ENCODE results near the gene SERPINB1.

Gene SERPINB1

DNA sequence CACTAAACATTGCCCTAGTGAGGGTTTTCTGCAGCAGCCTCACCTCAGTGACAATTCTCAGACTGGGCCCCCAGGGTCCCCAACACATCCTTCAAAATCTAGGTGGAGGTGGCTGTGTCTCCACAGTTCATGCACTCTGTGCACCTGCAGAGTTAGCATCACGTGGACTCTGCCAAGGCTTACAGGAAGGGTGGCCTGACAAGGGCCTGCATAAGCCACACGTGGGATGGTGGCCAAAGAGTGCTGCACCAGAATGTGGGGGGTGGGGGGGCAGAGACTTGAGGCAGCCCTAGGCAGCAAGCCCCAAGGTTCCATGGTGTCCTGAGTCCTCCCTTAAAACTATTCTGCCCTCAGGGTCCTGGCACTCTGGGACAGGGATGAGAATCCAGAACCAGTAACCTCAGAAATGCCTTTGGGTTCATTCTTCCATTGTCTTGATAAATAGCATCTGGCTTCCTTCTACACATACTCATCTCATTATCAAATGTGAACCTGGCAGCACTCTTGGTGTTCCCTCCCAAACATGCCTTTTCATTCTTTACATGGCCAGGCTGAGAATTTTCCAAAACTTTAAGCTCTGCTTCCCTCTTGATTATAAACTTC lies 1.6 kb upstream of the SERPINB1 start:
- ChIA-PET POLR2A (no interaction called here), CTCF (interaction anchor here (0.7 to 14.2 kb wide), 10 partner anchors 8 to 145 kb away, joined by 3 to 254 read pairs (median 24); no protein-coding TSS in a partner anchor)
- no peak for DNase-seq (ENCODE audit: low read depth, low spot score)
- TF ChIP-seq, protein P1, sequence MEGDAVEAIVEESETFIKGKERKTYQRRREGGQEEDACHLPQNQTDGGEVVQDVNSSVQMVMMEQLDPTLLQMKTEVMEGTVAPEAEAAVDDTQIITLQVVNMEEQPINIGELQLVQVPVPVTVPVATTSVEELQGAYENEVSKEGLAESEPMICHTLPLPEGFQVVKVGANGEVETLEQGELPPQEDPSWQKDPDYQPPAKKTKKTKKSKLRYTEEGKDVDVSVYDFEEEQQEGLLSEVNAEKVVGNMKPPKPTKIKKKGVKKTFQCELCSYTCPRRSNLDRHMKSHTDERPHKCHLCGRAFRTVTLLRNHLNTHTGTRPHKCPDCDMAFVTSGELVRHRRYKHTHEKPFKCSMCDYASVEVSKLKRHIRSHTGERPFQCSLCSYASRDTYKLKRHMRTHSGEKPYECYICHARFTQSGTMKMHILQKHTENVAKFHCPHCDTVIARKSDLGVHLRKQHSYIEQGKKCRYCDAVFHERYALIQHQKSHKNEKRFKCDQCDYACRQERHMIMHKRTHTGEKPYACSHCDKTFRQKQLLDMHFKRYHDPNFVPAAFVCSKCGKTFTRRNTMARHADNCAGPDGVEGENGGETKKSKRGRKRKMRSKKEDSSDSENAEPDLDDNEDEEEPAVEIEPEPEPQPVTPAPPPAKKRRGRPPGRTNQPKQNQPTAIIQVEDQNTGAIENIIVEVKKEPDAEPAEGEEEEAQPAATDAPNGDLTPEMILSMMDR (IDR thresholded peaks at IDR 0.05; ENCODE audit: insufficient read depth, low read length, missing control alignments), result no peak
- no peak overlapping the region for H3K4me3 ChIP-seq (ENCODE audit: low read depth, low read length)

DNA sequence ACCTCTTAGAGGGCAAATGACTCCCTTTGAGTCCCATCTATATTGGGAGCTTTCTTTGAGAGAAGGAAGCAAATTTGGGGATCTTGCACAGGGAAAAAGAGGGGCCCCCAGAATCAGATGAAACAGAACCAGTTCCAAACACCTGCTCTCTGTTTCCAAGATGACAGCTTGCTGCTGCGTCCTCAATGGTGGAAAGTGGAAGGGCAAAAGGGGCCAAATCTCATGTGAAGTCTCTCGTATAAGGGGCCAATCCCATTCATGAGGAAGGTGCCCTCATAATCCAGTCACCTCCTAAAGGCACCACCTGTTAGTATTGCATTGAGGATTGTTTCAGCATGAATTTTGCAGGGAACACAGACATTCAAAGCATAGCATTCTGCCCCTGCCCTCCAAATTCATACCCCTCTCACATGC lies 483 bp upstream of the SERPINB1 start:
- no peak overlapping the region; the same call in 1 of the 2 replicates for H3K4me3 ChIP-seq (ENCODE audit: low read depth, low read length)
- ChIA-PET POLR2A (interaction anchor here (0.6 to 1.7 kb wide), 5 partner anchors 9 to 221 kb away, joined by 3 to 5 read pairs (median 3); no protein-coding TSS in a partner anchor), CTCF (interaction anchor here (0.9 to 14.2 kb wide), 15 partner anchors 9 to 224 kb away, joined by 3 to 254 read pairs (median 4); no protein-coding TSS in a partner anchor)
- DNase-seq (ENCODE audit: low read depth, low spot score), result no peak
- TF ChIP-seq, protein P1 (IDR thresholded peaks at IDR 0.05; ENCODE audit: insufficient read depth, low read length, missing control alignments), result no peak

GRCh38 chr6:2840749-2841061 lies 958 bp downstream of the SERPINB1 start:
- TF ChIP-seq, protein P1 (IDR thresholded peaks at IDR 0.05; ENCODE audit: insufficient read depth, low read length, missing control alignments), result no peak
- CTCF ChIA-PET, result interaction anchor here (0.9 to 14.2 kb wide), 14 partner anchors 10 to 148 kb away, joined by 3 to 254 read pairs (median 4); no protein-coding TSS in a partner anchor
- no peak for DNase-seq (ENCODE audit: low read depth, low spot score)
- H3K4me3 ChIP-seq (ENCODE audit: low read depth, low read length), result peak overlapping the region; percentile 55
- POLR2A ChIA-PET, result interaction anchor here (0.6 to 1.7 kb wide), 2 partner anchors 13 to 150 kb away, joined by 4 to 5 read pairs; no protein-coding TSS in a partner anchor

DNA sequence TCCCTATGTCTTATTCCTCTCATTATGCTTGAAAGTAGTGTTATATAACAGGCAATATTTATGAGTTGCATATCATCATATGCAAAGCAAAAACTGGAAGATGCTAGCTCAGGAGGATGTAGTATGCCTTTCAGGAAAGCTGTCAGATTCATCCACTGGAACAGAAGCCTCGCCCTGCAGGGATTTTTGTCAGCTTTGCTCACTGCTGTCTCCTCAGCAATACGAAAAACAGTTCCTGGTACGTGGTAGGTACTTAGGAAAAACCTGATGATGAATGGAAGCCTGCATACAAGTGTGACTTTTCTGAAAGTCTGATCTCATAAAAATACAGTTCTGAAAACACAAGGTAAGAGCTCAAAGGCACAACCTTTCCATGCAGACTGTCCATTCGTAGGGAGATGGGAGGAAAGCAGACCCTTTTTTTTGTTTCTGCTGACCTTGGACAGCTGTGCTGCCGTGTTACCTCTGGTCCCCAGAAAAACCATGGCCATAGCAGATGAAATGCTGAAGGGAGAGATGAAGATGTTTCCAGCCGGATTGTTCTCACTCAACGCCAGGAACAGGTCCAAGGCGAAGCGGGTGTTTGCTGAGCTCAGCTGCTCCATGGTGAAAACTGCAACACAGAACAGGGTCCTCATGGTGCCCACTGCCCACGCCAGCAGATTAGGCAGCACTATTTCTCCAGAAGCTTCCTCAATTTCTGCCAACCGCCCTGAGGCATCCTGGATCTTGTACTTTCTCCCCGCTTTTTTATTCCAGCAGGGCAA lies 1.5 kb downstream of the SERPINB1 start:
- no peak for DNase-seq (ENCODE audit: low read depth, low spot score)
- ChIA-PET POLR2A (interaction anchor here (1.7 kb wide), 1 partner anchor 150 kb away, joined by 5 read pairs; no protein-coding TSS in a partner anchor), CTCF (interaction anchor here (0.9 to 14.2 kb wide), 12 partner anchors 10 to 1244 kb away, joined by 3 to 254 read pairs (median 4); no protein-coding TSS in a partner anchor)
- H3K4me3 ChIP-seq (ENCODE audit: low read depth, low read length), result no peak overlapping the region
- TF ChIP-seq, protein P1 (IDR thresholded peaks at IDR 0.05; ENCODE audit: insufficient read depth, low read length, missing control alignments), result no peak

DNA sequence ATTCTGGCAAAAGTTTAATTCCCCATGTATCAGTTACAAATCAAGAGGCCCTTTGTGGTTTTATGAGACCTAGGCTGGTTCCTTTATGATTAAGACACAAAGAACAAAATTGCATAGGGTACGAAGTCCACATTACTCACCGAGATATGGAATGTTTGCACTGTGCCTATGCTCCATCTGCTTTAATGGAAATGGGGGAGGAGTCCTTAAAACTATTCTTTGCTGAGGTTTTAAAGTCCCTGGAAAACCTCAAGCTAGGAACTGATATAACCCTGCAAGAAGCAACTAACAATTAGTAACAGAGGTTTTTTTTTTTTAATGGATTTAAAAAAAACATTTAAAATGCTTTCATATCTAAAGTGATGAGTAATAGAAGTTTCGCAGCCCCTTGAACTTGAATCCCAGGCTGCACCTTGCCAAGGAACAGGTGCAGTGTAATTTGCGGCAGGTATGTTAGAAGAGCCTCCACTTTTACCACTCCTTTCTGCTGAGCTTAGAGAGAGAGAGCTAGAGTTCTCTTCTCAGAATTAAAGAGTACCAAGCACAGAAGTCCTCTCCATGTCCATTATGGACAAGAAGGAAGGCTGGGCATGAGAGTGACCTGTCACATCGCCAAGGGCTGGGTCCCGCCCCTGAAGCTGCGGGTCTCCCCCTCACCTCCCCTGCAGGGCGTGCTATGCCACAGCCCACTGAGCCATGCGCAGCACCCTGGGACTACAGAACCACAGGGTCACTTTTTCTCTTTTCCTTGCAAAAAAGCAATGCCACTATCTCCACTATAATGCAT lies 2.3 kb downstream of the SERPINB1 start:
- ChIA-PET POLR2A (no interaction called here), CTCF (interaction anchor here (1.0 to 14.2 kb wide), 12 partner anchors 11 to 1243 kb away, joined by 3 to 254 read pairs (median 4); no protein-coding TSS in a partner anchor)
- TF ChIP-seq, protein P1 (IDR thresholded peaks at IDR 0.05; ENCODE audit: insufficient read depth, low read length, missing control alignments), result no peak
- no peak for DNase-seq (ENCODE audit: low read depth, low spot score)
- H3K4me3 ChIP-seq (ENCODE audit: low read depth, low read length), result no peak overlapping the region
